GM23248 (cell line): ENCODE results near the gene AKAP17A.

Experiments used
- EZH2 ChIP-seq: fragments of 200-600 bp; sonication (generic); IDR thresholded peaks from 2 replicates; pipeline ENCODE4 v1.6.1; 2018; ENCODE audit warnings: antibody characterized with exemption, mild to moderate bottlenecking; ENCODE audit not compliant: insufficient read depth, poor library complexity, severe bottlenecking
- EZH2phosphoT487 ChIP-seq: fragments of 200-600 bp; sonication (generic); IDR thresholded peaks from 2 replicates; pipeline ENCODE4 v1.6.1; 2018; ENCODE audit warnings: antibody characterized with exemption, moderate library complexity, mild to moderate bottlenecking, low read depth; ENCODE audit not compliant: insufficient read depth

- TF ChIP-seq EZH2phosphoT487 (no peak), EZH2 (no peak)
Observed at GRCh38 chrX:1595711-1596060, 4.3 kb downstream of the AKAP17A start.
